Fibroblast of skin of left quadriceps (primary cell): ENCODE data around the gene MUC5B.
"Not testable (repeated sequence)": the region's sequence is repeated elsewhere in the genome, so short reads cannot be mapped to it uniquely, and the experiment has no call there.

Source experiments
- DNase-seq, 2 experiments: peaks; one replicate each; pipeline ENCODE4 v3.0.0-alpha.2; 2013; ENCODE audit warnings: low read depth in 2 of 2

Gene MUC5B

DNA sequence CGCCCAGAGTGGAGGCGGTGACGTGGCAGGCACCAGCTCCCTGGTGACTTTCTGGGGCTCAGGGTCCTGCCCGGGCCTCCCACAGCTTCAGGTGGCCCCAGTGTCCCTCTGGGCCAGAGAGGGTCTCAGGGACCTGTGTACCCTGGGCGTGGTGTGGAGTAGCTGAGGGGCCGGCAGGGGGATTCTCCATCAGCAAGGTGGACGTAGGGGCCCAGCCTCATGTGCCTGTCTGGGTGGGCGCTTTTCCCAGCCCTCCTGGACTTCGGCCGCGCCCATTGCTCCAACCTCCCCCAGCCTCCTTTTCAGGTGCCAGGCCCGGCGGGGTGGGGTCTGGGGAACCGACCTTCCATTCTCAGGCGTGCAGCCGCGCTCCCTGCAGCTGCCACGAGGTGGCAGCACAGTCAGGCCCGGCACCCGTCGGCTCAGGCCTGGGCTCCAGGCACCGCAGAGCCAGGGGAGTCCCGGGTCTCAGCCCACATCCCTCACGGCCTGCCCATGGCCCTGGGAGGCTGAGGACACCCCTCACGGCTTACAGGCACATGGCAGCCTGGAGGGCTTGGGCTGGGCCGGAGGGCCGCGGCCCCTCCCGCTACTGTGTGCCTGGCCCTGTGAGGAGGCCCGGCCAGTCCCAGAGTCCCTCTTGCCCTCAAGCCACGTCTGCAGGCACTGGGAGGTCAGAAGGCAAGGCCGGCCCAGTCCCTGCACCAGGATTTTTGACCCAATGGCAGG, 19.9 kb upstream of the MUC5B start:
- no peak for DNase-seq

DNA sequence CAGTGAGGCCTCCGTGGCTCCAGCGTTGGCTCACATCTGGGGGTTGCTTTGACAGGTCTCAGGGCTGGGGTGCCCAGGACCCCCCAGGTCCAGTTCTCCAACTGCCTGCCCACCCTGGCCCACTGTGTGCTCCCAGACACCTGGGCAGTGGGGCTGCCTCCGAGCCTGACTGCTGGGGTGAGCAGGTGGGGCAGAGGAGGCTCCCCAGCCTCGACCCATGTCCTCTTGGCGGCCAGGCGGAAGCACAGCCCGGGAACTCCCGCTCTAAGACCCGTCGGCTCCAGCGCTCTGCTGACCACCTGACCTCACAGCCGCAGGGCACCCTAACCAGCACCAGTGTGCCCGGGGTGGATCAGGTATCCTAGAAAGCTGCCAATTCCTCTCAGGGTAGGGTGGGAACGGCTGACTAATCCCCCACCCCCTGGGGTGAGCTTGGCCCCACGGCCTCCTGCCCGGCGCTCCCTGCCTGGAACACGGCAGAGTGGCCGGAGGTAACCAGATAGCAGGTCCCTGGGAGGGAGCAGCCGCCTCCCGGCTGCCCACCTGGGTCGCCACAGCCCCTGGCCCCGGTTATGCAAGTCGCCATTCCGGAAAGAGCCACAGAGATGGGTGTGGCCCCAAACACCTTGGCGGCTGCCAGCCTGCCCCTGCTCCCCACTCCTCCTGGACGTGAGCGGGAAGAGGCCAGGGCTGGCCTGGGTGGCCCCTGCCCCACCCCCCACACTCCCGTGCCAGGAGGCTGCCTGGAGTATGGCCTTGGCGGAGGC, 19.2 kb upstream of the MUC5B start:
- no peak for DNase-seq

DNA sequence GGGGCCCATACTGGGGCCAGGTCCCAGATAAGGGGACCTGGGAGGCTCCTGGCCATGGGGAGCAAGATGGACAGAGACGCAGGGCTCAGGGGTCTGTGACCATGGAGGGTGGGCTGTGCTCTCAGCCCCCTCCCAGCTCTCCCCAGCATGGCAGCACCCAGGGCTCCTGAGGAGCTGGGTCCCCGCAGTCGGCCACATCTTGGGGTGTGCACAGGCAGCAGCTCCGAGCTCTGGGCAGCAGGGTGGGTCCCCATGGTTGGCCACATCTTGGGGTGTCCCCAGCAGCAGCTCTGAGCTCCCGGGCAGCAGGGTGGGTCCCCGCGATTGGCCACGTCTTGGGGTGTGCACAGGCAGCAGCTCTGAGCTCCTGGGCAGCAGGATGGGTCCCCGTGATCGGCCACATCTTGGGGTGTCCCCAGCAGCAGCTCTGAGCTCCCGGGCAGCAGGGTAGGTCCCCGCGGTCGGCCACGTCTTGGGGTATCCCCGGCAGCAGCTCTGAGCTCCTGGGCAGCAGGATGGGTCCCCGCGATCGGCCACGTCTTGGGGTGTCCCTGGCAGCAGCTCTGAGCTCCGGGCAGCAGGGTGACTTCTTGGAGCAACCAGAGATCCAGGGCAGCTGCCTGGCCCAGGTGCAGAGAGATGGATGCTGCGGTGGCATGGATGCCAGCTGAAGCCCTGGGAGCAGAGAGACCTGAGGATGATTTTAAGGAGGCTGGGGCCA, 18.3 kb upstream of the MUC5B start:
- DNase-seq = no peak

DNA sequence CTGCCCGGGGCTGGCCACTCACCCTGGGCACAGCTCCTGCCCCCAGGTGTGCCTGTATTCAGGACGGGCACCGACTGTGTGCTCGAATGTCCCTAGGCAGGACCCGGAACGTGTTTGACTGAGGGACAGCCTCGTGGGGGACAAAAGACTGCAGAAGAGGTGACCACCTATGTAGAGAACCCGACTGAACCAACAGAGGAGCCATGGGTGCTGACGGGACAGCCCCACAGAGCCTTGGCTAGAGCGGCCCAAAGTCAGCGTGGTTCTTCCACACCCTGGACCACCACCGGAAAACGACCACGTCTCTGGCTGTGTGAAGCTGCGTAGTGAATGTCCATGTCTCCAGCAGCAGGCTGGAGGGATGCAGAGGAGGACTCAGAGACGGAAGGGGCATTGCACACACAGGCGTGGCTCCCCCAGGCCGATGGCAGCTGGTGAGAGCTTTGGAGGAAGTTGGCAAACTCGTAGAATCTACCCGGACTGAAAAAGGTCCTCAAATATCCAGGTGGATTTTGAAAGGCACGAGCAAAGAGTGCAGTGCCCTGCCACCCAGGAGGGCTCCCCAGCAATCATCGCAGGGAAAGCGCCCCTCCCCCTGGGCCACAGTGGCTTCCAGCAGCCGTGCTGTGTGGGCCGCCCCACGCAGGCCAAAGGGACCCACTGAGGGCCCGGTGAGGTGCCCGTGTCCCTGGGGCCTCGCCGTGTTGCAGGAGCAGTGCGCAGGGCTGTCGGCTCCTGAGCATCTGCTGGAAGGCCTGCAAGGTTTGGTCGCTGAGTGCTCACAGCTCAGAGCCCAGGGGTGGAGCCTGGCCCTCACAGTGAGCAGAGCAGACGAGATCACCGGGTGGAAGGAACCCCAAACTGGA, 17.5 kb upstream of the MUC5B start:
- DNase-seq = no peak

DNA sequence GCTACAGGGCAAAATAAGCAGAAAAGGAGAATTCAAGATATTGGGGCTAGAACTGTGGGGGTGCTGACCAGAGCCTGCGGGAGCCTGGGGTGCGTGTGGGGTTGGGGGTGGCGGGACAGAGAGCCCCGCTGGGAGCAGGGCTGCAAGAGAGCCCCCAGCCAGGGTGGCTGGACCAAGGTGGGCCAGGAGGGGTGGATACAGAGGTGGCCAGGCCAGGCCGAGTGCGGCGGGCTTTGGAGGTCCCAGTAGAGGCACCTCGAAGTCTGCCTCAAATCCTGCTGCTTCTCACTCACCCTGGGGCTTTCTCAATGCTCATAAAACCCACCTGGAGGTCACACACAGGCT, 16.9 kb upstream of the MUC5B start:
- no peak for DNase-seq

DNA sequence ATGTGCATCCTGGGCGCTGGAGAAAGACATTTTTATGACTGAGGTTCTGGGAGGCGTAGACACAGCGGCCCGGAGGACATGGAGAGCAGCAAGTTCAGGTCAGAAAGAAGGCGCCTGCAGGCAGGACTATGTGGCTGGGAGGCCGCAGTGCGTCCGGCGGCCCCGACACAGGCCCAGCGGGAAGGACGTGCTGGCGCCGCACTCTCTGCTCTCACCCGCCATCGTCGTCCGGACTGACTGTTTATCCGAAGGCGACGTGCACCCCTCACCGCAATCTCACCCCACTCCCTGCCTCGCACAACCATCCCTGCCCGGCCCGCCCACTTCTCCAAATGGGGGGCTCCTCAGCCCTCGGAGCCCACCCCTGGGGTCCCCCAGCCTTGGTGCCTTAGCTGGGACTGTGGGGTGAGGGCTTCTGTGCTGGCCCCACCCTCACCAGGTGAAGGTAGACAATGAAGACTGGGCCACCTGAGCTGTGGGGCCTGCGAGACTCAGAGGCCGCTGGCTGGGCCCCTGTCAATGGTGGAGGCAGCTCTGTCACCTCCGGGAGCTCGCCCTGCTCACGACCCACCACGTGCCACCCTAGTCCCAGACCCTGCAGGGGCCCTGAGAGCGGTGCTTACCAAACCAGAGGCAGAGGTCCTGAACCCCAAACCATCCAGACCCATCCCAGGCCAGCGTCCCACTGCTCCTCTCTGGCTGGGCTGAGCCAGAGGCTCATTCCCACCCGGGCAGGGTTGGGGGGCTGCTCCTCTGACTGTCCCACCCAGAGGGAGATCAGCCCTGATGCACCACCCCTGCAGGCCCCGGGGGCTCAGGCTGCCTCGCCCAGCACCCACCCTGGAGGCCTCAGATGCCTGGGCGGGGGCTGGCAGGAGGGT, 16.2 kb upstream of the MUC5B start:
- no peak for DNase-seq

DNA sequence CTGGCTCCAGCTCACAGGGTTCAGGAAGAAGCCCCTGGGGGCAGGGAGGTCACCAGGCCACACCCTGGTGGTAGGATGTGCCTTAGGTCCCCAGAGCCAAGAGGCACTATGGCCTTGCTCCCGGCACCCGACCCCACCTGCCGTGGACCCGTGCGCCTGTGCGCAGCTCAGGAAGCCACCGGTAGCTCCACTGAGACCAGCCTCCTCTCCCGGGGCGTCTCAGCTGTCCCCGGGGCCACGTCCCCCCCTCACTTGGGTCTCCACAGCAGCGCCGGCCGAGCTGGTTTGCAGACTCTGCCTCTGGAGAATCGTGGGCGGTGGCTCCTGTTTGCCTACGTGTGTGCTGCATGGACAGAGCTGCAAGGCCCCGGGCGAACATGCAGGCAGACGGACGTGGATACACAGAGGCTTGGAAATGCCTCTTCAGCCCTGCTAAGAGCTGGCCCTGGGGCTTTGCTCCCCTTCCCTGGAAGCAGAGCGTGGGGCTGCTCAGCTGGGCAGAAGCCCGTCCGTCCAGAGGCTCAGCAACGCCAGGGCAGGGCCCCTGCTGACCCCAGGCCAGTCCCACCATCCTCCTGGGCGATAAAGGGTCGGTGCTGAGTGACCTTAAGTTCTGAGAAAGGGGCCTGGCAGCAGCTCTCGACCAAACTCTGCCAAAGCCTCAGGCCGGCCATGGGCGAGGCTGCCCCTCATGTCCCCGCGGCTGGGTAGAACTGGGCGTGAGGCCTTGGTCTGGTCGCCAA, 15.3 kb upstream of the MUC5B start:
- no peak for DNase-seq

DNA sequence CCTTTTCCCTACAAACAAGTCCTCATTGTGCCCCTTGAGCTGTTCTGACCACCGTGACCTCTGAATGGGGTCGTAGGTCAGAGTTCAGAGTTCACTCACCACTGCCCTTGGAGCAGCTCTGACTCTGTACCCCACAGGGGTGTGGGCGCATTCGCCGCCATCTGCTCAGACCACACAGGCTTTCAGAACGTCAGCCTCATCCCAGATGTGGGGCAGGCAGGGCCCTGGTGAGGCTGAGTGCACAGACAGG, 14.8 kb upstream of the MUC5B start:
- no peak for DNase-seq

DNA sequence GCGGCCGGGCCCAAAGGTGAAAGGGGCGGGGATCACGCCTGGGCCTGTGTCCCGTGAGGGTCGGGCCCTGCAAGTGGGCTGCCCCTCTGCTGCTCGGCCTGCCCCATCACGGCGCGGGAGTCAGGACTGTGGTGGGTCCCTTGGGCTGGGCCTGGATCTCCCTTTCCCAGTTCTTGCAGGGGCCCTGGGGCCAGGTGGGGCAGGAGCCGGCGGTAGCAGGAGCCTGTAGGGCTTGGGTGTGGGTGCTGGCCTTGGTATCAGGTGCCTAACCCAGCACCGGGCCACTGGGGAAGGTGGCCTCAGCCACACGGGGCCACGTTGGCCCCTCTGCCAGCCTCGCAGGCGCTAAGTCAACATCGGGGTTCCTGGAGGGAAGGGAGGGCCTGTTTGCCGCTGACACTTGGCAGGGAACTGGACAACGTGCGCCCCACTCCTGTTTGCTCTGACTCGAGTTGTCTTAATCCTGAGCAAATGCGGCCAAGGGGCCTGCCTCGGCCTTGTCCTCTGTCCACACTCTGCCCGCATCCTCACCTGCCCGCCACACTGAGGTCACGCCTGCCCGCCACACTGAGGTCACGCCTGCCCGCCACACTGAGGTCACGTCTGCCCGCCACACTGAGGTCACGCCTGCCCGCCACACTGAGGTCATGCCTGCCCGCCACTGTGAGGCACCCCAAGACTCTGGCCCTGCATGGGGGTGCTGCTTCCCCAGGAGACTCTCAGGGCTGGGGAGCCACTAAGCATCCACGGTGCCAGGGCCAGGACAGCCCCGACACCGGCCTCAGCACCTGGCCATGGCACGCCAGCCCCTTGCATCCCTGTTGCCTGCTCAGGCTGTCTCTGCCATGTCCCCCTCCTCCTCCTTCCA, 14.2 kb upstream of the MUC5B start:
- no peak for DNase-seq

DNA sequence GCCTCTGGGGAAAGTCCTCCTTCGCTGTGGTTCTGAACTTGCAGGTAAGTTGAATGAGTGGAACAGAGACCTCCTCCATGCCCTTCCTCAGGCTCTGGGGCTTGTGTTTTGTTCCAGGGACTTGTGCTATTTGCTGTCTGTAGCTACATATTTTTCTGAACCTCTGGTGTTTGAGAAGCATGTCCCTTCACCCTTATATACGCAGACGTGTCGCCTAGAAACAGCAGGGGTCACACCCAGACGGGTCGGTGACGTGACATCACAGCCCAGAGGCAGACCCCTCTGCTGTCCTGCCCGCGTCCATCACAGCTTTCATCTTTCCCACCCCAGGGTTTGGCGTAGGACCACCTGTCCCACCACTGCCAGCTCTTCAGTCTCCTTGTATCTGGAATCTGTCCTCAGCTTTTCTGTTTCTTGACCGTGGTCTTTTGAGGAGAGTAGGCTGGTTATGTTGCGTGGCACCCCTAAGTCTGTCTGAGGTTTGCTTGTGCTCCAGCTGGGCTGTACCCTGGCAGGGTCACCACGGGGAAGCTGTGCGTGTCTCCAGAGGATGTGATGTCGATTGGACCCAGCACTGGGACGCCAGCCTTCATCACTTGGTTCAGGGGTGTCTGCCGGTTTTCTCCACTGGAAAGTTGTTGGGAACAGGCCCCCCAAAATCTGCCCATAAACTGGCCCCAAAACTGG, 13.4 kb upstream of the MUC5B start:
- no peak for DNase-seq

DNA sequence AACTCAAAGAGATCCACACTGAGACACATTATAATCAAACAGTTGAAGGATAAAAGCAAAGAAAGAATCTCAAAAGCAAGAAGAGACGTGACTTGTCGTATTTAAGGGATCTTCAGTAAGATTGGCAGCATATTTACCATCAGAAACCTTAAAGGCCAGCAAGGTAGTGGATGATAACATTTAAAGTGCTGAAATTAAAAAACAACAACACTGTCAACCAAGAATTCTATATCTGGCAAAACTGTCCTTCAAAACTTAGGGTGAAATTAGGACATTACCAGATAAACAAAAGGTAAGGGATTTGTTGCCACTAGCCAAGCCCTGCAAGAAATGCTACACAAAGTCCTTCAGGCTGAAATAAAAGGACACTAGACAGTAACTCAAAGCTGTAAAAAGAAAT, 11.0 kb upstream of the MUC5B start:
- DNase-seq = no peak

DNA sequence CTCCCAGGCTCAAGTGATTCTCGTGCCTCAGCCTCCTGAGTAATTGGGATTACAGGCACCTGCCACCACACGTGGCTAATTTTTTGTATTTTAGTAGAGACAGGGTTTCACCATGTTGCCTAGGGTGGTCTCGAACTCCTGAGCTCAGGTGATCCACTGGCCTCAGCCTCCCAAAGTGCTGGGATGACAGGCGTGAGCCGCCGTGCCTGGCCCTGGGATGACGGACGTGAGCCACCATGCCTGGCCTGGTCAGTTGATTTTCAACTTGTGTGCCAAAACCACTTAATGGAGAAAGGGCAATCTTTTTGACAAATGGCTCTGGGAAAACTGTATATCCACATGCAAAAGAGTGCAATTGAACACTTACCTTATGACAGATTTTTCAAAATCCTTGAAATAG, 7.0 kb upstream of the MUC5B start:
- DNase-seq = not testable (repeated sequence)

DNA sequence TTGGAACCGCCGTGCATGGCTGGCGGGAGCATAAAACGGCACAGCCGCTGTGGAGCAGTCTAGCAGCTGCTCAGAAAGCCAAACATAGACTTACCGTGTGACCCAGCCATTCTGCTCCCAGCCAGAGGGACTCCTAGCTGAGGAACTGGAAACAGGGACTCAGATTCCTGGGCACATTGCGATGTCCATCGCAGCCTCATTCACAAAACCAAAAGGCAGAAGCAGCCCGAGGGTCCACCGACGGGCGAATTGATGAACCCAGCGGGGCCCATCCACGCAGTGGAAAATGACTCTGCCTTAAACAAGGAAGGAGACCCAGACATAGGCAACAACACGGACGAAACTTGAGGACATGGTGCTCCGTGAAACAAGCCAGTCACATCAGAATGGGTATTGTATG, 5.7 kb upstream of the MUC5B start:
- no peak for DNase-seq

DNA sequence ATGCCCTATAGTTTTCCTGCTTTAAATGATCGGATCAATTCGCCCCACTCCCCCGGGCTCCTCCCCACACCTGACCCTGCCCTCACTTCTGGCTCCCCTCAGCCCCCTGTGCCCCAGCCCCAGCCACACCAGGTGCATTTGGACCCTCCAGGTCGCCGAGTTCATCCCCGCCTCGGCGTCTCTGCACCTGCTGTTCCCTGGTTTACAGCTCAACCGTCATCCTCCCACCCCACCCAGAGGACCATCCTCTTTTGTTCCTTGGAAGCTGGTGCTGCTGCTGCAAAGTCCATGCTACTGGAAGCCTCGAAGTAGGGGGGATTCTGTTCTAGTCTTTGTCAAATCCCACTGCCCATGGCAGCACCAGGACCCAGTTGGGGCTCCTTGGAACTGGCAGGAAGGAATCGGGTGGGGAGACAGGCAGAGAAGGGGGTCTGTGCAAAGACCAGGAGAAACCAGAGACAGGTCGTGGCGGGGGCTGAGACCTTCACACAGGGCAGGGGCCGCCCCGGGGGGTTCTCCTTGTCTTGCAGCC, 4.5 kb upstream of the MUC5B start:
- DNase-seq = no peak

DNA sequence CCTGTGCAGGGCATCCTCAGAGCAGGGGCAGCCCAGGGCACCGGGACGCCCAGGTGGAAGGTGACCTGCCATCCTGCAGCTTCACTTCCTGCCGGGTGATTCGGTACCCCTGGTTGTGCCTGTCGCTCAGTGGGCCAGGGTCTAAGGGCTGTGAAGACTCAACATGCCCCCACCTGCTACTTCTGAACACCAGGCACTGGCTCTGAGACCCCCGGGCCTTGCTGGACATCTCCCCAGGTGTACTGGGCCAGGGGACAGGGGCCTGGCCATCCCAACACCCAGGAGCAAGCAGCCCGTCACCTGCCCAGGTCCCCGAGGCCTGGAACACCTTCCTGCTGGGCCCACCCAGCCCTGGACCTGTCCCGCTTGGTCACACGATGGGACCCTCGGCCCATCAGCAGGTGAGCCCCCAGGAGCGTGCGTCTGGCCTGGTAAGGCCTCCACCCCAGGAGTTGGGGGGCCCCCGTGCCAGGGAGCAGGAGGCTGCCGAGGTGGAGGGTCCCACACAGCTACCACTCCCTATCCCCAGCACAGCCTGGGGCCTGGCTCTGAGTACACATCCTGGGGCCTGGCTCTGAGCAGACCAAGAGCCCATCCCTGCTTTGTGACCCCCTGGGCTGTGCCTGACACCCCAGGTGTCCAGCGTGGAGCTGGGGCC, 3.9 kb upstream of the MUC5B start:
- DNase-seq = no peak

DNA sequence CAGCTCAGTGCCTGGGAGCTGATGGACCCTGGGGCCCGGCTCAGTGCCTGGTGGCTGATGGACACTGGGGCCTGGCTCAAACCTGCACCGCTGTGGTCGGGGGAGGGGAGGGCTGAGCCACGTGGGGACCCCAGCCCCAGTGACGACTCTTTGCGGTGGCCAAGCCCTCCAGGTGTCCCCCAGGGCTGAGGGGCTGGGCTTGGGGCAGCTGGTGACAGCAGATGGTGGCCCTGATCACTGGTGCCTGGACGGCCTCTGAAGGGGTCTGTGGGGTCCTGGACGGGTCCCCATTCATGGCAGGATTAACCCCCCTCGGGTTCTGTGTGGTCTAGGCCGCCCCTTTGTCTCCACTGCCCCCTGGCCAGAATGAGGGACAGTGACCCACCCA, 3.4 kb upstream of the MUC5B start:
- no peak for DNase-seq

DNA sequence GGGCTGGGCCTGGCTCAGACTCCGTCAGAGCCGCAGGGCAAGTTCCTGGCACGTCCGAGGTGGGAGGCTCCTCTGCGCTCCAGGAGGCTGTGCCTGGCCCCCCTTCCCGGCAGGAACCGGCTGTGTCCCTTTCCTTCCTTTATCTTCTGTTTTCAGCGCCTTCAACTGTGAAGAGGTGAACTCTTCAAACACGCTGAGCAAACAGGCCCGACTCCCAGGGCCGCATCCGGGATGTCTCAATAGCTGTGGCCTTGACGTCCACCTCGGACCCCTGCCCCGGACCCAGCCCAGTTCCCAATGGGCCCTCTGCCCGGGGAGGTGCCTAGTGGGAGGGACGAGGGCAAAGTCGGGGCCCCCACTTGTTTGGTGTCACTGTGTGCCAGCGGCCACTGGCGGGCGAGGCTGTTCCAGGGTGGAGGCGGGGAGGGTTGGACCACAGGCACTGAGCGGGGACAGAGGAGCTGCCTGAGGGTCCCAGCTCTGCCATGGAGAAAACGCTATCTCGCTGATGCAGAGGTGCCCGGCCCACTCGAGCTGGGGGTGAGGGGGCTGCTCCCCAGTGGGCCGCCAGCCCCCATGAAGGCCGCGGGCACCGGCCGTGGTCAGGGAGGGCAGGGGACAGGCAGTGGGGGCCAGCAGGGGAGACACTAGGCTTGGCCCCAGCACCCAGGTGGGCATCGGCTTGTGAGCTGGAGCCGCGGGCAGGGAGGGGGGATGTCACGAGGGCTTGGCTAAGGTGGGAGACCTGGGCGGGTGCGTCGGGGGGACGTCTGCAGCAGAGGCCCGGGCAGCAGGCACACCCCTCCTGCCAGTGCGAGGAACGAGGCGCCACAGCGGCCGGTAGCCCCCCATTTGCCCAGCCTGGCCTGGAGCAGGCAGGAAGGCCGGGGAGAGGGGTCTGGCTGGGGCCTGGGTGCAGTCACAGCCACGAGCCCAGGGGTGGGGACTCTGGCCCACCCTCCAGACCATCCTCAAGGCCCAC, 2.7 kb upstream of the MUC5B start:
- DNase-seq = no peak
